SK-N-SH treated with all-trans-retinoic acid at 6 μM for 48 hours (cell line): ENCODE data around the gene ANKRD30A.

Experiments
- CREB5 ChIP-seq: fragments of 250-450 bp; sonication (Bioruptor Pico); IDR thresholded peaks from 2 replicates; pipeline ENCODE4 v1.5.1; 2020; ENCODE audit warnings: low read depth, mild to moderate bottlenecking, moderate library complexity
- ESRRG ChIP-seq: fragments of 250-450 bp; sonication (Bioruptor Pico); IDR thresholded peaks from 2 replicates; pipeline ENCODE4 v1.6.1; 2021; ENCODE audit warnings: mild to moderate bottlenecking
- ISL1 ChIP-seq: fragments of 250-450 bp; sonication (Bioruptor Pico); IDR thresholded peaks from 2 replicates; pipeline ENCODE4 v2.1.2; 2022; ENCODE audit warnings: mild to moderate bottlenecking, moderate library complexity
- OSR1 ChIP-seq: fragments of 250-450 bp; sonication (Bioruptor Pico); IDR thresholded peaks from 2 replicates; pipeline ENCODE4 v1.8.0; 2022; ENCODE audit warnings: moderate library complexity, mild to moderate bottlenecking, inconsistent platforms
- PPARA ChIP-seq: fragments of 250-450 bp; sonication (Bioruptor Pico); IDR thresholded peaks from 2 replicates; pipeline ENCODE4 v1.5.0; 2020; ENCODE audit warnings: mild to moderate bottlenecking, borderline replicate concordance
- RARB ChIP-seq: fragments of 250-450 bp; sonication (Bioruptor Pico); IDR thresholded peaks from 2 replicates; pipeline ENCODE4 v1.8.0; 2021; ENCODE audit warnings: mild to moderate bottlenecking, moderate library complexity
- TCF4 ChIP-seq: fragments of 250-450 bp; sonication (Bioruptor Pico); IDR thresholded peaks from 2 replicates; pipeline ENCODE4 v1.8.0; 2021; ENCODE audit warnings: mild to moderate bottlenecking, moderate library complexity, borderline replicate concordance
- TOX ChIP-seq: fragments of 250-450 bp; sonication (Bioruptor Pico); IDR thresholded peaks from 2 replicates; pipeline ENCODE4 v1.8.0; 2021; ENCODE audit warnings: mild to moderate bottlenecking, moderate library complexity, borderline replicate concordance
- ZC3H10 ChIP-seq: fragments of 250-450 bp; sonication (Bioruptor Pico); IDR thresholded peaks from 2 replicates; pipeline ENCODE4 v1.5.1; 2021; ENCODE audit warnings: mild to moderate bottlenecking, moderate library complexity
- ZNF565 ChIP-seq: fragments of 450-650 bp; formaldehyde crosslinking; conservative IDR thresholded peaks from 2 replicates; pipeline ENCODE4 v1.5.0; 2020; ENCODE audit warnings: low read depth, mild to moderate bottlenecking, moderate library complexity
- ZNF8 ChIP-seq: fragments of 450-650 bp; formaldehyde crosslinking; IDR thresholded peaks from 2 replicates; pipeline ENCODE4 v1.5.0; 2020; ENCODE audit warnings: mild to moderate bottlenecking, moderate library complexity
- TF ChIP-seq, protein P1 (sequence below): fragments of 250-450 bp; sonication (Bioruptor Pico); IDR thresholded peaks from 2 replicates; pipeline ENCODE4 v1.8.0; 2020; ENCODE audit warnings: mild to moderate bottlenecking, moderate library complexity, borderline replicate concordance

DNA sequence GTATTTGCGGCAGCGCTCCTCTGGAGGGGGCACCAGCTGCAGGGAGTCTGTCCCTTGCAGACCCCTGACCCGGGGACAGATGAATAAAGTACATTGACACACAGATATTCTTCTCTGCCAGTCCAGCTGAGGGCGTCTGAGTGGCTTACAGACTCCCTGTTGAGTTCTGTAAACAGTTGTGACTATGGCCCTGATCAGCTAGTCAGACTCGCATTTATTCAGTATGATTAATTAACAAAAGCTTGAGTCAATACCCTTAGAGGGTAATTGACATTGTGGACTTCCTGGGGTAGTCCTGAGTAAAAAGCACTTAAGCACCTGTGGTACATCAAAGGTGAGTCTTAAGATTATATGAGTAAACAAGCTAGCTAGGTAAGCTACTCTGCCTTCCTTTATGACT, 21.0 kb downstream of the ANKRD30A start:
- TF ChIP-seq TOX = no peak
- TF ChIP-seq ISL1 = no peak
- no peak for TF ChIP-seq ESRRG
- no peak for TF ChIP-seq RARB
- no peak for TF ChIP-seq TCF4 (CRISPR knock-in tag)
- TF ChIP-seq, protein P1, sequence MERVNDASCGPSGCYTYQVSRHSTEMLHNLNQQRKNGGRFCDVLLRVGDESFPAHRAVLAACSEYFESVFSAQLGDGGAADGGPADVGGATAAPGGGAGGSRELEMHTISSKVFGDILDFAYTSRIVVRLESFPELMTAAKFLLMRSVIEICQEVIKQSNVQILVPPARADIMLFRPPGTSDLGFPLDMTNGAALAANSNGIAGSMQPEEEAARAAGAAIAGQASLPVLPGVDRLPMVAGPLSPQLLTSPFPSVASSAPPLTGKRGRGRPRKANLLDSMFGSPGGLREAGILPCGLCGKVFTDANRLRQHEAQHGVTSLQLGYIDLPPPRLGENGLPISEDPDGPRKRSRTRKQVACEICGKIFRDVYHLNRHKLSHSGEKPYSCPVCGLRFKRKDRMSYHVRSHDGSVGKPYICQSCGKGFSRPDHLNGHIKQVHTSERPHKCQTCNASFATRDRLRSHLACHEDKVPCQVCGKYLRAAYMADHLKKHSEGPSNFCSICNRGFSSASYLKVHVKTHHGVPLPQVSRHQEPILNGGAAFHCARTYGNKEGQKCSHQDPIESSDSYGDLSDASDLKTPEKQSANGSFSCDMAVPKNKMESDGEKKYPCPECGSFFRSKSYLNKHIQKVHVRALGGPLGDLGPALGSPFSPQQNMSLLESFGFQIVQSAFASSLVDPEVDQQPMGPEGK (CRISPR knock-in tag) = no peak
- TF ChIP-seq ZNF8 = no peak
- TF ChIP-seq ZNF565 = no peak
- no peak for TF ChIP-seq ZC3H10 (CRISPR knock-in tag)
- no peak for TF ChIP-seq OSR1 (CRISPR knock-in tag)
- no peak for TF ChIP-seq CREB5 (CRISPR knock-in tag)
- no peak for TF ChIP-seq PPARA (CRISPR knock-in tag)
